GM18870 (cell line): ENCODE data around the gene TSPAN15.
"Not testable (repeated sequence)": the region's sequence is repeated elsewhere in the genome, so short reads cannot be mapped to it uniquely, and the experiment has no call there.

Experiments used
- ATAC-seq: cut with Tn5 transposase; IDR thresholded peaks from one replicate; pipeline ENCODE4 v1.9.1; 2021; ENCODE audit warnings: moderate library complexity; ENCODE audit not compliant: unreplicated experiment

Gene TSPAN15

GRCh38 chr10:69483963-69484362, 32.7 kb downstream of the TSPAN15 start:
- no peak for ATAC-seq

DNA sequence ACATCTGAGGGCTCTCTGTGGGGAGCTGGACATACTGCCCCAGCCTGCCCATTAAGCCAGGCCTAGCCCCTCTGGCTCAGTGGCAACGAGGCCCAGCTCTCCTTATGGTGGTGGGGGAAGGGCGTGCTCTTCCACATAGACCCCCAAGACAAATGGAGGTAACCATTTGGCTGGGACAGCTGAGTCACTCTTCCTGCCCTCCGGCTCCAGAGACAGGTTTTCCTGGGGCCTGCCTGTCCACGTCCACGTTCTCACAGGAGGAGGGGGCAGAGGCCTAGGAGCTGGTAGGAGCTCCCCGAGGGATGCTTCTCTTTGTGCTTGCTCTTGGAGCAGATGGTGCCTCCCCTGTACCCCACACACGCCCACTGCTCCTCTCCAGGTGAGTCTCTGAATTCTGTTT, 33.5 kb downstream of the TSPAN15 start:
- no peak for ATAC-seq

DNA sequence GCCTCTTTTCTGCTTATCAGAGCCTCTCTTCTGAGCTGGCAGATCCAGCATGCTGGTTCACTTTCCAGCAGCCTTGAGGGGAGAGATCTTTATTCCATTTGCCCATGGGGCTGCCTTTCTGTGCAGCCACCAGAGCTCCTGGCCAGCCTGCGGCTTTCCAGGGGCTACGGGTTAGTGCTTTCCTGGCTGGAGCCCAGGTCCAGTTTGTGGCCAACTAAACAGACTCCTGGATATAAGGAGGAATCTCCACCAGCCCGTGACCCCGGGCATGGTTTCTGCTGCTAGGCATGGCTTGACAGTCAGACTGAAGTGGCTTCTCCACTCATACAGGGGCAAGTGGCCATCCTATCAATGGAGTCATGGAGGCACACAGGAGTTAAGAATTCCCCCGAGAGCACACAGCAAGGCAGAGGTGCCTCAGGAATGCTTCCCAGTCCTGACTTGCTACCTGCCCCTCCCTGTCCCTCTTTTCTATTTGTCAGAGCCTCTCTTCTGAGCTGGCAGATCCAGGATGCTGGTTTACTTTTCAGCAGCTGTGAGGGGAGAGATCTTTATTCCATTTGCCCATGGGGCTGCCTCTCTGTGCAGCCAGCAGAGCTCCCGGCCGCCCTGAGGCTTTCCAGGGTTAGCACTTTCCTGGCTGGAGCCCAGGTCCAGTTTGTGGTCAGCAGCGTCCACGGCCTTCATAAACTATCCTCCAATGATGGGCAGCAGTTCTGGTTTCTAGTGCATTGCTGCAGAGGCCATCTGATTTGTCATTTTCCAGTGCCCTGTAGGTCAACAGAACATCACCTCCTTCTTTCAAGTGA, 35.9 kb downstream of the TSPAN15 start:
- no peak for ATAC-seq

DNA sequence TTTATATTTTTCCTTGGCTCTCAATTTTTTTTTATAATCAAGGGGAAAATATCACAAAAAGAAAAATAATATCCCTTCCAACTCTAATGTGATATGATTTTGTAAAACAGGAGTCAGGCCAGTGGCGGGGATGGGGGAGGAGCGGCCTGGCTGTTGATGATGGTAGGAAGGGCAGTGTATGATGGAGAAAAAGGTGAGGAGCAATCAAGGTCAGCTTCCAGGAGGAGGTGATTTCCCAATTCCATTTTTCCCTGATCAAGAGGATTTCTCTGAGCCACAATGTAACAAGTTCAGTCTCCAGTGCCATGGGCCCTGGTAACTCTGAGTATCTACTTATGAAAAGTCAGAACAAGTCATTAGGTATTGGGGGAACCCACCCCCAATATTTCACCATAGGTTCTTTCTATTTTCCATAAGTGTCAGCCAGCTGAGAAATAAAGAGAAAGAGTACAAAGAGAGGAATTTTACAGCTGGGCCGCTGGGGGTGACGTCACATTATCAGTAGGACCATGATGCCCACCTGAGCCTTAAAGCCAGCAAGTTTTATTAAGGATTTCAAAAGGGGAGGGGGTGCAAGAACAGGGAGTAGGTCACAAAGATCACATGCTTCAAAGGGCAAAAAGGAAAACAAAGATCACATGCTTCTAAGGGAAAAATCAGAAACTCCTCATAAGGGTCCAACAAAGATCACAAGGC, 37.0 kb downstream of the TSPAN15 start:
- not testable (repeated sequence) for ATAC-seq

GRCh38 chr10:69488856-69489255, 37.6 kb downstream of the TSPAN15 start:
- not testable (repeated sequence) for ATAC-seq

DNA sequence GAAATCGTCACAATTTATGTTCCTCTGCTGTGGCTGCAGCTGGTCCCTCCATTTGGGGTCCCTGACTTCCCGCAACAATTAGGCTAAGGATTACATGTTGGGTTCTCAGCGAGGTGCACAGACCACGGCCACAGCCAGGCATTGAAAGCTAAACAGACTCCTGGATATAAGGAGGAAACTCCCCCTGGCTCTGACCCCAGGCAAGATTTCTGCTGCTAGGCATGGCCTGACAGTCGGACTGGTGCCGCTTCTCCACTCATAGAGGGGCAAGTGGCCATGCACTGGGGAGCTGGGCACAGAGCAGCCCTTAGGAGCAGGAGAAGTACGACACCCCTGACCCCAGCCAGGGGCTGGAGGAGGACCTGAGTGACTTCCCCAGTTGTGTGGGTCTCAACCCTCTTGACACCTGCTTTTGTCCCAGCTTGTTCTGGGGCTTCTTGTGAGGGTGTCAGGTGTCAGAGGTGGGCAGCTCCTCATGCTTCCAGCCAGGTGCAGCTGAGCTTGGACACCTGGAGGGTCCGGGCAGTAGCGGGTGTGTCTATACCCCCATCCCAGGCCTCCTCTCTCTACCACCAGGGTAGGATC, 38.3 kb downstream of the TSPAN15 start:
- no peak for ATAC-seq

DNA sequence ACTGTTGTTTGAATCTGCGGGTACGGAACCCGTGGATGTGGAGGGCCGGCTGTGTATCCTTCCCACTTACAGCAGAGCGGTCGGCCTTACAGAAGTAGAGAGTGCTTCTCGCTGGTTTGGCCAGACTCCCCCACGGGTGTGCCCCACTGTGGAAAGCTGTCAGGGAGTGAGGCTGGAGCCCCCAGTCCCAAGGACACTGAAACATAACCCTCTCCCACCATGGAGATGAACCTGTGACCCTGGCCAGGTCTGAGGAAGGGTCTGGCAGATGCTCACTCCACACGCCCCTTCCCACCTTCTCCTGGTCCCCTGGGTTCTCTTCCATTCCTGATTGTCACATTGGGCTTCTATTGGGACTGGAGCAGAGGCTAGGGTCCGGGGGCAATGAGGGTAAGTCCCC, 39.6 kb downstream of the TSPAN15 start:
- ATAC-seq, result no peak

- ATAC-seq, result no peak
These were observed 40.3 kb downstream of the TSPAN15 start for GRCh38 chr10:69491611-69492010.

- ATAC-seq, result no peak
These were observed 41.0 kb downstream of the TSPAN15 start for GRCh38 chr10:69492091-69492745.

- no peak for ATAC-seq
These were observed 41.6 kb downstream of the TSPAN15 start for GRCh38 chr10:69492746-69493462.

DNA sequence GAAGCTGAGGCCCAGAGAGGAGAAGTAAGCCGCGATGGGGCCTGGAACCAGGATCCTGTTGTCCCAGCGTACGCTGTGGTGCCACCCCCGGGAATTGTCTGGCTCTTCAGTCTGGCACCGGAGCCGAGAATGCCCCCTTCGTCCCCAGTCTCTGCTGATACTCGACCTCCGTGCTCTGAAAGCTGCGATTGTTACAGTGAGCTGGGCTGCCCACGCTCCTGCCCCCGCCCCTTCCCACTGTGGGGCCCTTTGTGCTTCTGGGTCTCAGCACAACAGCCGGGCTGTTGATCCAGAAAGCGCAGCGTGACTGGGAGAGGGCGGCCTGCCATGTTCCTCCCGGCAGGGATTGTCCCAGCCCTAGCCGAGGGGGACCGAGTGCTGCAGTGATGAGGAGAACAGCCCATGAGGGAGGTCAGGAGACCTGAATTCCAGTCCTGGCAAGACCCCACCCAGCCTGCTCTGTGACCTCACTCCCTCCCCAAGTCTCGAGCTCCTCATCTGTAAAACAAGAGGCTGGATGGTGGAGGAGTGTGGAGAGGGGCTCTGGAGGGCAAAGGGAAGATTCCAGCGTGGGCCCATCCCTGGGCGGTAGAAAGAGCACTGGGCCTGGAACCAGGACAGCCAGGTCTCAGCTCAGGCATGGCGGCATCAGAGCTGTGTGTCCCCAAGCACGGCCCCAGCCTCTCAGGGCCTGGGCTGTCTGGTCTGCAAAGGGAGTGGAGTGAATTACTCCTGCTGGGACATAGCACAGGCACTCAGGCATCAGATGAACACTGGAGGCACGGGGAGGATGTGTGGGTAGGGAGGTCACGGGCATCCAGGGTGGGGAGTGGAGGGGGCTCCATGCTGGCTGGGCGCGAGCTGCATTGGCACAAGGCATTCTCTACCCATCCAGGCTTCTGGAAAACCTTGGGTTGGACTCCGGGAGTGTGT, 43.6 kb downstream of the TSPAN15 start:
- no peak for ATAC-seq

DNA sequence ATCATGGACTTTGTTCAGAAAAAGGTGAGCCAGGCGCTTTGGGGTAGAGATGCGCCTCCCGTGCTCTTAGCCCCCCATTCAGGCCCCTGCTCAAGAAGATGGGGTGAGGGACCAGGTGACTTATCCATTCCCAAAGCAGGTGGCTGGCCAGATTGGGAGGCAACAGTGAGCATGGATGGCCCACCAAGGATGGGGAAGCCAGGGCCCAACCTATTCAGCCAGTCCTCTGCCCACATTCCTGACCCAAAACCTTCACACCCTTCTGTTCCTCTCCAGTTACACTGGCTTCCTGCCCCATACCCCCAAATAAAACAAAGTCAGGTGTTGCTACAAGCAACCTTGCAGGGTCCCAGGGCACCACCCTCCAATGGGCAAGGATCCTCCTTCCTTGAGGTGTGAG, 44.4 kb downstream of the TSPAN15 start:
- ATAC-seq, result no peak

DNA sequence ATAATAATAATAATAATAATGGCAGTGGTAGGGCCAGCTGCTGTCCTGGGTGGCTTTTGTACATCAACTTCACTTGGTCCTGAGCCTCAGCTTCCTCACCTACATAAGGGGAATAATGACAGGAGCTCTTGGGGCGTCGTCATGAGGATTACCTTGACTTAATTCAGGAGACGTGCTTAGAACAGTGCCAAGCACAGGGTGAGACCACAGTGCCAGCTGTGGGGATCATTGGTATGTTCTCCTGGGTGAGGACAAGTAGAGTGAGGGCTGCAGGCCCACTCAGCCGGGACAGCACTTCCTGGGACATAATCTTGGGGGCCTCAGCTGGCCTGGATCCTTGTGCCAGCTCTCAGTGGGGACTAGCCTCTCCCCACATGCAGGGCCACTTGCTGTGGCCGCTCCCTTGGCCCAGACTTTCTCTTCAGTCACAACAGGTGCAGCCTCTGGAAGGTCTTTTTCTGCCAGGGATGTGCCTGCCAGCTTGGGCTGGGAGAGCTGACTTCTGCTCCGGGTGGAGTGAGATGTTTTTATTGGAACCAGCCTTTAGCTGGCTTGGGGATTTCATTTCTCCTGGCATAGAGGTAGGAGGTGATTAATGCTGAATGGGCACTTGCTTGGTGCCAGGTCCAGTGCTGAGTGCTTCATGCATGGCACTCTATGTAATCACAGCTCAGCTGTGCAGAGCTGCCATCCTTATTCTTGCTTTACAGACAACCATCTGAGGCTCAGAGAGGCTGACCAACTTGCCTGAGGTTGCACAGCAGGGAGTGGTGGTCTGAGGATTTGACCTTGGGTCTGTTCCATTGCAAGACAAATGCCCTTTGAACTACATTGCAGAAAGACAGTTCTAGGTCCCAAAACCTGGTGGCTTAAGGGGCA, 45.3 kb downstream of the TSPAN15 start:
- no peak for ATAC-seq

GRCh38 chr10:69497231-69497561, 45.9 kb downstream of the TSPAN15 start:
- no peak for ATAC-seq

- ATAC-seq, result no peak
These were observed 46.5 kb downstream of the TSPAN15 start for GRCh38 chr10:69497611-69498390.

DNA sequence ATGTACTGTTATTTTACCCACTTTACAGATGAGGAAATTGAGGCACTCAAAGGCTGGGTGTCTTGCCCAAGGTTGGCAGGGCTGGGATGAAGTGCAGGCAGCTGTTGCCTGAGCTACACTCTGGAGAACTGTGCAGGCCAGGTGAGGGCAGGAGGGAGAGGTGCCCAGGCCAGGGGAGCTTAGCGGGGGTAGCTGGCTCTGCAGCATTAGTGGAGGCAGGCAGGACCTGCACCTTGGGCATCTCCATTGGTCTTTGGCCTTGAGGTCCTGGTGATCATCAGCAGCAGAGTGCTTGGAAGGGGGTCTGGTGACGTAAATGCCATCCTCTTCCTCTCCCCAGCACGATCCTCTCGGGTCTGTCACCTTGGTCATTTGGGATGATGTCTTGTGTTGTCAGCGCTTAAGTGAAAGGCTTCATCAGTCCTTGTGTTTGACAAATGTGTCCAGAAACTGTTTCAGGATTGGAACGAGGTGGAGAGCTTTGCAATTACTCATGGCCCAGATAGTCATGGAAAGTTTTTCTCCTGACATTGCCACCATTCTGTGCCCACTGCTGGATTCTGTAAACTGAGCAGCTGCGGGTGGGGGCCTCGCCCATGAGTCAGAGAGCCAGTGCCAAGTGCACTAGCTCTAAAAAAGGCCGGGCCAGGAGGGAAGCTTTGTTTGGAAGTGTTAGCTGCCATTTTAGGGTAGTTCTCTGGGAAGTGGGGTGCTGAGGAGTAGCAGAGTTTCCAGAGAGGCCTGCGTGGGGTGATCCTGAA, 47.6 kb downstream of the TSPAN15 start:
- ATAC-seq, result no peak
